ENCODE results near the gene LEKR1.

DNA sequence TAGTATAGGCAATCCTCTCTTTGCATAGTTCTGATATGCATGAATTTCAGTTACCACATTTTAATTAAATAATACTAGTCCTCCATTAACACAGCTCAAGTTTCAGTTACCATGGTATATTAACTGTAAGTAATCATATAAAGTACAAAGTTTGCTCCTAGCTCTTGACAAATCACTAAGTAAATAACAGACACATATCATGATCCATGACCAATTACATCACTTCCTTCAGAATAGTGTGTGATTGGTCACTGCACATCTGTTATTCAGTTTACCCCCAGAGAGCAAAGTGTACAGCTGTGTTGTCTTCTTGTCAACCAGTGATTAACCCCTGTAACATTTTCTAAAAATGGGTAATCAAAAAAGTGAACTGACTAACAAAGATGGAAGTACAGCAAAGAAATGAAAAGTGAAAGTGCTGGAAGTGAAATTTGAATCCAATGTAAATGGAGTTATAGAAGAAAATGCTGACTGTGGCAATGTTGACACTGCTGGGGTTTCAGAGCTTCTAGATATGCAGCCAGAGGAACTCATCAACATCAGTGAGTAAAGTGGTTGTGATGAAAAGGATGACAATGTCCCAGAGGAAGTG is 30.2 kb upstream of the LEKR1 start:
- no peak for TF ChIP-seq HDGF (IDR thresholded peaks at IDR 0.05; ENCODE audit: borderline replicate concordance)
- TF ChIP-seq FOXM1 (IDR thresholded peaks at IDR 0.05; ENCODE audit: borderline replicate concordance): no peak
- no peak for TF ChIP-seq SP1 (IDR thresholded peaks at IDR 0.05)
- TF ChIP-seq BHLHE40 (IDR thresholded peaks at IDR 0.05; ENCODE audit: borderline replicate concordance): no peak
- no peak for TF ChIP-seq ELF4 (IDR thresholded peaks at IDR 0.05)
- TF ChIP-seq, protein P1, sequence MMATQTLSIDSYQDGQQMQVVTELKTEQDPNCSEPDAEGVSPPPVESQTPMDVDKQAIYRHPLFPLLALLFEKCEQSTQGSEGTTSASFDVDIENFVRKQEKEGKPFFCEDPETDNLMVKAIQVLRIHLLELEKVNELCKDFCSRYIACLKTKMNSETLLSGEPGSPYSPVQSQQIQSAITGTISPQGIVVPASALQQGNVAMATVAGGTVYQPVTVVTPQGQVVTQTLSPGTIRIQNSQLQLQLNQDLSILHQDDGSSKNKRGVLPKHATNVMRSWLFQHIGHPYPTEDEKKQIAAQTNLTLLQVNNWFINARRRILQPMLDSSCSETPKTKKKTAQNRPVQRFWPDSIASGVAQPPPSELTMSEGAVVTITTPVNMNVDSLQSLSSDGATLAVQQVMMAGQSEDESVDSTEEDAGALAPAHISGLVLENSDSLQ (IDR thresholded peaks at IDR 0.05): no peak
- TF ChIP-seq CTBP1 (IDR thresholded peaks at IDR 0.05; ENCODE audit: borderline replicate concordance): no peak
- TF ChIP-seq FOXK2 (IDR thresholded peaks at IDR 0.05): no peak
- no peak for TF ChIP-seq ZNF384 (IDR thresholded peaks at IDR 0.05)

Measured in HEK293T (cell line).